GM23338 (cell line): Measurements from ENCODE around the gene CANX. TPM values are rescaled to one million over a fixed set of nuclear protein-coding genes. Genes with fewer than 3 reads are reported as not detected.

Experiments
- ATAC-seq: fragments of 200-7000 bp; cut with Tn5 transposase; 3 replicates; pipeline ENCODE4 v1.9.1; 2020
- DNase-seq: peaks from one replicate; pipeline ENCODE4 v3.0.0-alpha.2; 2015; ENCODE audit warnings: low spot score
- H2AFZ ChIP-seq: fragments of 200-600 bp; sonication (generic); 2 replicates; pipeline ENCODE4 v1.8.0; 2016; ENCODE audit warnings: antibody characterized with exemption, mild to moderate bottlenecking, moderate library complexity
- H3F3A ChIP-seq: fragments of 200-600 bp; sonication (generic); replicated peaks from 2 replicates; pipeline ENCODE4 v1.8.0; 2017; ENCODE audit warnings: antibody characterized with exemption, mixed run types, low read depth
- H3K27ac ChIP-seq: fragments of 200-600 bp; sonication (generic); 2 replicates; pipeline ENCODE4 v1.6.1; 2016; ENCODE audit warnings: low read depth
- H3K27me3 ChIP-seq: fragments of 200-600 bp; sonication (generic); 2 replicates; pipeline ENCODE4 v1.8.0; 2016; ENCODE audit warnings: mild to moderate bottlenecking, mixed run types, moderate library complexity; ENCODE audit not compliant: insufficient read depth
- H3K36me3 ChIP-seq: fragments of 200-600 bp; sonication (generic); 2 replicates; pipeline ENCODE4 v1.8.0; 2016; ENCODE audit warnings: mild to moderate bottlenecking; ENCODE audit not compliant: insufficient read depth
- H3K4me1 ChIP-seq: fragments of 200-600 bp; sonication (generic); 2 replicates; pipeline ENCODE4 v1.8.0; 2016; ENCODE audit warnings: mild to moderate bottlenecking, moderate library complexity; ENCODE audit not compliant: insufficient read depth
- H3K4me2 ChIP-seq: fragments of 200-600 bp; sonication (generic); 2 replicates; pipeline ENCODE4 v1.7.1; 2017; ENCODE audit warnings: mixed run types
- H3K4me3 ChIP-seq: fragments of 200-600 bp; sonication (generic); 2 replicates; pipeline ENCODE4 v1.6.1; 2016; ENCODE audit warnings: mixed run types
- H3K79me2 ChIP-seq: fragments of 200-600 bp; sonication (generic); replicated peaks from 2 replicates; pipeline ENCODE4 v1.8.0; 2017; ENCODE audit warnings: mild to moderate bottlenecking; ENCODE audit not compliant: insufficient read depth
- H3K9me2 ChIP-seq: fragments of 200-600 bp; sonication (generic); 2 replicates; pipeline ENCODE4 v1.8.0; 2017; ENCODE audit not compliant: insufficient read depth
- H4K20me1 ChIP-seq: fragments of 200-600 bp; sonication (generic); replicated peaks from 2 replicates; pipeline ENCODE4 v1.8.0; 2017; ENCODE audit warnings: mild to moderate bottlenecking; ENCODE audit not compliant: insufficient read depth
- H3K27ac Mint-ChIP-seq: 2 replicates; pipeline ENCODE4 v1.8.0; 2020; ENCODE audit warnings: inconsistent platforms, mild to moderate bottlenecking, moderate library complexity, mixed read lengths
- H3K27me3 Mint-ChIP-seq: 3 replicates; pipeline ENCODE4 v1.8.0; 2022; ENCODE audit warnings: low read depth, mild to moderate bottlenecking, moderate library complexity, mixed read lengths, inconsistent platforms; ENCODE audit not compliant: insufficient read depth, poor library complexity
- H3K36me3 Mint-ChIP-seq: 3 replicates; pipeline ENCODE4 v1.8.0; 2021; ENCODE audit warnings: low read depth, mild to moderate bottlenecking, inconsistent platforms, moderate library complexity, mixed read lengths
- H3K4me1 Mint-ChIP-seq: 3 replicates; pipeline ENCODE4 v1.8.0; 2020; ENCODE audit warnings: mild to moderate bottlenecking, inconsistent platforms, mixed read lengths
- H3K4me3 Mint-ChIP-seq: 3 replicates; pipeline ENCODE4 v1.8.0; 2021; ENCODE audit warnings: moderate library complexity, mild to moderate bottlenecking, inconsistent platforms, mixed read lengths
- H3K9me3 Mint-ChIP-seq: 3 replicates; pipeline ENCODE4 v1.8.0; 2020; ENCODE audit warnings: moderate library complexity, mild to moderate bottlenecking, inconsistent platforms, mixed read lengths
- CREB1 ChIP-seq: fragments of 250-450 bp; sonication (Bioruptor Pico); IDR thresholded peaks from 2 replicates; pipeline ENCODE4 v1.5.0; 2020; ENCODE audit warnings: low read depth, mild to moderate bottlenecking, moderate library complexity
- CTCF ChIP-seq, 2 experiments: fragments of 200-600 bp in 1 of 2; sonication (generic) in 1 of 2; conservative IDR thresholded peaks; 2 replicates each; pipeline versions ENCODE4 v1.5.1 to v1.6.1; 2016 to 2017; ENCODE audit warnings: antibody characterized with exemption in 2 of 2, low read depth in 2 of 2, mild to moderate bottlenecking in 2 of 2, moderate library complexity in 1 of 2
- ETS1 ChIP-seq: IDR thresholded peaks from 2 replicates; pipeline ENCODE4 v1.6.1; 2016; ENCODE audit warnings: antibody characterized with exemption
- EZH2 ChIP-seq: fragments of 200-600 bp; sonication (generic); IDR thresholded peaks from one replicate; pipeline ENCODE4 v1.8.0; 2017; ENCODE audit warnings: antibody characterized with exemption, mild to moderate bottlenecking, low read depth; ENCODE audit not compliant: unreplicated experiment
- EZH2phosphoT487 ChIP-seq: fragments of 200-600 bp; sonication (generic); IDR thresholded peaks from one replicate; pipeline ENCODE4 v1.8.1; 2018; ENCODE audit warnings: antibody characterized with exemption; ENCODE audit not compliant: unreplicated experiment
- JUNB ChIP-seq: IDR thresholded peaks from one replicate; pipeline ENCODE4 v1.6.1; 2016; ENCODE audit warnings: antibody characterized with exemption; ENCODE audit not compliant: unreplicated experiment
- NANOG ChIP-seq: IDR thresholded peaks from 2 replicates; pipeline ENCODE4 v1.6.1; 2016; ENCODE audit warnings: antibody characterized with exemption, borderline replicate concordance
- POLR2AphosphoS5 ChIP-seq: IDR thresholded peaks from 2 replicates; pipeline ENCODE4 v1.6.1; 2016; ENCODE audit warnings: antibody characterized with exemption, low read depth
- REST ChIP-seq: IDR thresholded peaks from one replicate; pipeline ENCODE4 v1.6.1; 2018; ENCODE audit warnings: antibody characterized with exemption; ENCODE audit not compliant: unreplicated experiment
- STAT1 ChIP-seq: IDR thresholded peaks from one replicate; pipeline ENCODE4 v1.6.1; 2016; ENCODE audit warnings: antibody characterized with exemption; ENCODE audit not compliant: unreplicated experiment
- ZNF114 ChIP-seq: fragments of 250-450 bp; sonication (Bioruptor Pico); IDR thresholded peaks from 2 replicates; pipeline ENCODE4 v1.5.0; 2020; ENCODE audit warnings: mild to moderate bottlenecking, moderate library complexity
- ZNF331 ChIP-seq: fragments of 250-450 bp; sonication (Bioruptor Pico); IDR thresholded peaks from 2 replicates; pipeline ENCODE4 v1.5.0; 2020; ENCODE audit warnings: low read depth, mild to moderate bottlenecking, moderate library complexity
- ZNF462 ChIP-seq: fragments of 250-450 bp; sonication (Bioruptor Pico); IDR thresholded peaks from 2 replicates; pipeline ENCODE4 v1.5.0; 2020; ENCODE audit warnings: mild to moderate bottlenecking, moderate library complexity
- polyA plus RNA-seq: library from polyadenylated mRNA; unstranded; fragments of >200 nt; fragmentation: Nextera tagmentation; extraction: Ambion mirVana; gene quantifications from 2 replicates; pipeline ENCODE4 v1.2.1, GENCODE V29; 2016
- total RNA-seq: library from RNA; depleted of rRNA; stranded (reverse); fragments of >200 nt; shearing (Covaris generic); gene quantifications from 2 replicates; pipeline ENCODE4 v1.2.3, GENCODE V29; 2014

Gene CANX
- total and polyA plus RNA-seq, 2 experiments from 2014 or later = 177 to 530 TPM

GRCh38 chr5:179729303-179729702 lies 30.5 kb downstream of the CANX start:
- Mint-ChIP-seq H3K36me3 (peaks cover 64% of the 10 kb centered on the region), H3K9me3 (no peaks in the 10 kb centered on the region), H3K4me1 (peaks cover 12% of the 10 kb centered on the region), H3K4me3 (no peak overlapping the region), H3K27me3 (peaks cover 13% of the 10 kb centered on the region), H3K27ac (no peak overlapping the region)
- Histone ChIP-seq H3K36me3 (peaks cover 51% of the 10 kb centered on the region), H3K27me3 (no peaks in the 10 kb centered on the region), H3K27ac (peak overlapping the region; percentile 15; the same call in 1 of the 2 replicates), H3K79me2 (peaks cover 10% of the 10 kb centered on the region), H2AFZ (no peak overlapping the region), H3K9me2 (no peaks in the 10 kb centered on the region), H3K4me2 (no peak overlapping the region), H3F3A (peaks cover 46% of the 10 kb centered on the region), H3K4me3 (no peak overlapping the region), H4K20me1 (peaks cover 17% of the 10 kb centered on the region), H3K4me1 (peaks cover 5% of the 10 kb centered on the region; the same call in 1 of the 2 replicates)
- ATAC-seq (no peak), DNase-seq (no peak)
- TF ChIP-seq CTCF (conservative IDR thresholded peaks at IDR 0.05; ENCODE audit: low read depth in 2 of 2) = no peak
- no peak for TF ChIP-seq ZNF331
- TF ChIP-seq STAT1 = no peak
- TF ChIP-seq EZH2 = no peak
- TF ChIP-seq REST = no peak
- TF ChIP-seq POLR2AphosphoS5 = no peak
- TF ChIP-seq ZNF462 (CRISPR knock-in tag) = no peak
- TF ChIP-seq EZH2phosphoT487 = no peak
- no peak for TF ChIP-seq ETS1
- TF ChIP-seq CREB1 (CRISPR knock-in tag) = no peak
- TF ChIP-seq ZNF114 (CRISPR knock-in tag) = no peak
- no peak for TF ChIP-seq NANOG
- TF ChIP-seq JUNB = no peak
